ENCODE data around the gene YIPF4.
"Not testable (repeated sequence)": the region's sequence is repeated elsewhere in the genome, so short reads cannot be mapped to it uniquely, and the experiment has no call there.

Gene YIPF4

DNA sequence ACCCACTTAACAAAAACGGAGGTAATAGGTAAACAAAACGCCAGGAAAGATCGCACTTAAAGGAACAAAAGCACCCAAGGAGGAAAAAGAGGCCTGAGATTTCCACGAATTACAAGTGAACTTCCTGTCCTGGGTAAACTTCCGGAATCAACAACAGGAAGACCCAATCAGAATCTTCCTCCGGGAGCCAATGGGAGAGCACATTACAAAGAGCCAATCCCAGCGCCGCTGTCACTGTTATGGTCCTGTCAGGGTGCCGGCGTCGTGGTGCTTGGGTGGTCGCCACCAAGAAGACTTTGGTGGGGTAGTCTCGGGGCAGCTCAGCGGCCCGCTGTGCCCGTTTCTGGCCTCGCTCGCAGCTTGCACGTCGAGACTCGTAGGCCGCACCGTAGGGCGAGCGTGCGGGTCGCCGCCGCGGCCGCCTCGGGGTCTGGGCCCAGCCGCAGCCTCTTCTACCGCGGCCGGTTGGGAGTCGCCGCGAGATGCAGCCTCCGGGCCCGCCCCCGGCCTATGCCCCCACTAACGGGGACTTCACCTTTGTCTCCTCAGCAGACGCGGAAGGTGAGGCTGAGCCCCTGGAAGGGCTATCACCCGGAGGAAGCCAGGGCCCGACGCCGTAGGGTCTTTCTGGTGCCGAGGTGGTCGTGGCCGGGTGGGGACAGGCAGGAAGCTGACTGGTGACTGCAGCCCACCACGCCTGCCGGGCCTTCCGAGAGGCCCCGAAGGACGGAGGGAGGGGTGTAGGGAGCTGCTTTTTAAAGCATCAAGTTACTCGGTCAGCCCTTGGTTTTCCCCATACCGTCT lies at the start of gene YIPF4:
Gene YIPF4 (plus strand): TSS at position 231 of the 804 bp plus-strand sequence. CDS start 252 bp downstream, at position 483.
- DNase-seq = peak; percentile 82

DNA sequence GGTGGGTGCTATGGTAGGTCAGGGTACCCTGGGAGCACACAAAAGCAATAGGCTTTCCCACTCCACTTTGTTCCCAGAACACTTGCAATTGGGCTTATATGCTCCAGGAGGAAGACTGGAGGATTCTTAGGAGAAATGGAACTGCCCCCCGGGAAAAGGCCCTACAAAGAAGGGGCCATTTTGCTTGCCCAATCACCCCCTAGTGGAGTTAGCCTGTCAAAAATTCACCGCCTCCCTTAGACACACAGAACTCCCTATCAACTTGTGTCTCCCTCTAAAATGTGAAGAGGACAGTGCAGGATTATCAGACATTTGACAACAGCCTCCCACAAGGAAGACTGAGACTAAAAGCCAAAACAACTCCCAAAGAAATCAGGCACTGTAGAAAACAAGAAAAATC lies 49.5 kb upstream of the YIPF4 start:
- no peak for DNase-seq

DNA sequence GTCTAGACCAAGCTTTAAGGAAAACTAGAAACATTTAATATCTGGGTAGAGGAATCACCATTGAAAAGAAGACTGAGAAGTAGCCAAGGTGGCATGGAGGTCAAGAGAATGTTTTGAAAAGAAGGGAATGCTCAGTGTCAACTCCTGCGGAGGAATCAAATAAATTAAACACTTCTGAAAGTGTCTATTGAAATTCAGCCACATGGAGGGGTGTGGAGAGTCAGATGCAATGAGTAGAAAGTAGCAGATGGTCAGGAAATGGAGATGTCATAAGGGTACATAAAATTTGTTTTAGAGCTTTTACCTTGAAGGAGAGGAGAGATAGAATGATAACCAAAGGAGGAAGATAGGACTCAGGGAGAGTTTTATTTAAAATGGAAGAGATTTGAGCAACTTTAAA lies 48.1 kb upstream of the YIPF4 start:
- no peak for DNase-seq

DNA sequence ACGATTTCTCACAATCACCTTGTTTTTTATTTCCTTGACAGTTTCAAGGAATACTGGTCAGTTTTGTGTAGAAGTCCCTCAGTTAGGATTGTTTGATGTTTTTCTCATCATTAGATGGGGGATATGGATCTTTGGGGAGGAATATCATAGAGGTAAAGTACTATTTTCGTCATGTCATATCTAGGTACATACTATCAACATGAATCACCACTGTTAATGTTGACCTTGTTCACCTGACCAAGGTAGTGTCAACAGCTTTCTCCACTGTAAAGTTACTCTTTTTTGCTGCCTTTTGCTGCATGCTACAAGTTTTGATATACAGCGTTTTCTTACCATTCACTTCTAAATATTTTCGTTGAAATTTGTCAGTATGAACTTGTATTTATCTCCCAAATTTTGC lies 45.7 kb upstream of the YIPF4 start:
- DNase-seq = no peak

DNA sequence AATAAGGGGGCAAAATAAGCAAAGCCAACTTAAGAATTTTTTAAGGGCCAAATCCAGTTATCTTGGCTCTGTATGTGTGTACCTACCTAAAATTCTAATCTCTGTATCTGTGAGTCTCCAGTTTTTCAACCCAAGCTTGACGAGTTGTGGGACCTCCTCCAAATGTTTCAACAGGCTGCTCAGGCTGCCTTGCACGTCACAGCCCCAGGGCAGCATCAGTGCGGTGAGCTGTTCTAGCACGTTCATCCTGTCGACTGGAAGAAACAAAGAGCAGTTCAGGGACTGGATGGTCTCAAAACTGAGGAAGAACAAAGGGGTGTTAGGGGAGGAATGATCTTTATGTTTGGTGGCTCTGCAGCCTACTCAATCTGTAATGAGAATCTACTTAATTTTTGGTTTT lies 42.4 kb upstream of the YIPF4 start:
- DNase-seq = no peak

DNA sequence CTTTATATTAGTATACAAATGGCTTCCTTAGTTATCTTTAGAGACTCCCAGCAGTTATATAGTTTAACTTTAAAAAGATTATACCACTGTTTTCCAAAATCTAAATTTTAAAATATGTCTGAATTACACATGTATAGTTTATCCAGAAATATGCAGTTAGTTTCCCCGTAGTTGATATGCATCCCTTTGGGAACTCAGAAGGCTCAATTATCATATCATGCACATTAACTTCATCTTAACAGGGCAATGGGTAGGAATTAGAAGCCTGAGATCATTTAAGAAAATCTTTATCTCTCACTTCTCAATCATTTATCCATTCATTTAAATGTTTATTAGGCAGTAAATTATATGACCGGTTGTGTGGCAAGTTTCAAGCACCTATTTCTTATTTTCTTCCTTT lies 40.2 kb upstream of the YIPF4 start:
- no peak for DNase-seq

DNA sequence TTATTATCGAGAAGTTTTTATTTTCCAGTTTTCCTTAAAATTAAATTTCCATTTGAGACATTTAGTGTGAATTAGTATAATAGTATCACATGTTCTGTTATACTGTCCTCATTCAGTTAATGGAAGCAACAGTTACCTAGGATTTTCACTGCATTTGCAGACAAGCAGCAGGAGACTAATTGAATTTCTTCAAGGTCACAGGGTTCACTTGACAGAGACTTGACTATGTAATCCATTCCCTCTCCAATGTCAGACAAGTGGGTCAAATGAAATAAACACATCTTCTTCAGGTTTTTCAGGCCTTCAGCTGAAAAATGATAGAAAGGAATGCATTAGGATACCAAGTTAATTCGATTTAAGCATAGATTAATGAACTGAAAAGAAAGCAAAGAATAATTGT lies 39.7 kb upstream of the YIPF4 start:
- DNase-seq = no peak

DNA sequence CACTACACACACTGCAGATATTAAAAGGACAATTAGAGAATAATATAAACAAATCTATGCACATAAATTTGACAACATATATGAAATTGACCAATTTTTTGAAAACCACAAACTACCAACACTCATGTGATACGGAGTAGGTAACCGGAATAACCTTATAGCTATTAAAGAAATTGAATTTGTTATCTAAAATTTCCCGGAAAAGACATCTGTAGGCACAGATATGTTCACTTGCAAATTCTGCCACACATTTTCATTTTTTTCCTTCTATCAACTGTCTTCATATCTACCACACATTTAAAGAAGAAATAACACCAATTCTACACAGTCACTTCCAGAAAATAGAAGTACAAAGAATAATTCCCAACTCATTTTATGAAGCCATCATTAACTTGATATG lies 35.4 kb upstream of the YIPF4 start:
- DNase-seq = no peak

DNA sequence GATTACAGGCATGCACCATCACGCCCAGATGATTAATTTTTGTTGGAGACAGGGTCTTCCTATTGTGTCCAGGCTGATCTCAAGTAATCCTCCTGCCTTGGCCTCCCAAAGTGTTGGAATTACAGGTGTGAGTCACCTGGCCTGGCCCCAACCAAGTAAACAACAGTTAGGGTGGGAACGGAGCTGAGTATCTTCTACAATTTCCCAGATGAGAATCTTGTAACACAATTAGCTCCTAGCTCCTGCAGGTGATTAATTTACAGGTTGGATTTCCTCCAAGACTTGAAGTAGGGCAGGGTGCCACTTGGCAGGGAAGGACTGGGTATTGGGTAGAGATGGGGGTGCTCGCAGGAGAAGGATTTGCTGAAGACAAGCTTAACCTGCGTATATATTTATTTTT lies 30.8 kb upstream of the YIPF4 start:
- DNase-seq = no peak

DNA sequence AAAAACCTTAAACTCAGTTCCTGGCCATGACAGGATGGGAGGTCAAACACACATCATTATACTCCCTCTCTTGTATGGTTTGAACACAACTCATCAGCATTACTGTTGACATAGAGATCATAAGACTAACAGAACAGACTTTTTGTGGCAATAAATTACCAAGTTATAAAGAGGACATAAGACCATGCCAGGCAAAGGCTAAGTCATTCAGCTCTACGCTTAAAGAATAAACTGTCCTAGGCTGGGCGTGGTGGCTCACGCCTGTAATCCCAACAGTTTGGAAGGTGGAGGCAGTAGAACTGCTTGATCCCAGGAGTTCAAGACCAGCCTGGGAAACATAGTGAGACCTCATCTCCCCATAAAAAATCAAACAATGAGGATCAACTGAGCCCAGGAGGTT lies 29.4 kb upstream of the YIPF4 start:
- DNase-seq = no peak

DNA sequence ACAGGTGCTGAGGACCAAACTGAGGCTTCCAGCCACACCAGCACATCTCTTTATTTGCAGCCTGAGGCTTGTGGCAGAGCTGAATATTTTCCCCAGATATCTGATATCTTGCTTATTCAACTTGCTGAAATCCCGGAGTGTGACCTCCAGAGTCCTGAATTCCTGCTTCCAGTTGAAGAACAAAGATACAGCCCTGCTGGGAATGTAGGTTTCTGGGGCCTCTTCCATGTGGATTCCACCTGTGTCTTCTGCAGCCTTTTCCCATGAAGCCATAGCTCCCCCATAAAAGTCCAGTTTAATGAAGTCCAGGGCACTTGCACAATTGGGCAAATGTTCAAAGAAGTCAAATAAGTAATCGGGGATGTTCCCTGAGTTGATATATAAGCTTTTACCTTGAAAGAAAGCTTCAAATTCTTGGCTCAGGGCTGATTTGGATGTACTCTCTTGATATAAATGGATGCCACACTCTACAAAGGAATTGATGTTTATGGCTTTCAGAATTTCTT lies 27.9 kb upstream of the YIPF4 start:
- no peak for DNase-seq

DNA sequence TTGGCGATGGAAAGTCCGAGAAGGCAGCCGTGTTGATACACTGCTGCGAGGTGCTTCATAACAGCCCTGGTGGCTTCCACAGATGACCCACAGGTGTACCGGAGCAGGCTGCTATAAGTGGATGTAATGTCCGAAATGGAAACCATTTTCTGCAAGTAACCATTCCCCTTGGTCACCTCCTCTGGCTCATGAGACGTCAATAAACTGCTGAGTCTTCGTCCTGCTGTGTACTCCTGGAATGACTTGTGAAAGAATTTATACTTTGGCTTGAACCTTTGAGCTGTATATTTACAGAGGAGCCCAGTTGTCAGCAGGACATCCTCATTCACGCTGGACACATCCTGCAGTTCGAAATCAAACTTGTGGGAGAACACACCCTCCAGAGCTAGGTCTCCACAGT lies 27.4 kb upstream of the YIPF4 start:
- no peak for DNase-seq

DNA sequence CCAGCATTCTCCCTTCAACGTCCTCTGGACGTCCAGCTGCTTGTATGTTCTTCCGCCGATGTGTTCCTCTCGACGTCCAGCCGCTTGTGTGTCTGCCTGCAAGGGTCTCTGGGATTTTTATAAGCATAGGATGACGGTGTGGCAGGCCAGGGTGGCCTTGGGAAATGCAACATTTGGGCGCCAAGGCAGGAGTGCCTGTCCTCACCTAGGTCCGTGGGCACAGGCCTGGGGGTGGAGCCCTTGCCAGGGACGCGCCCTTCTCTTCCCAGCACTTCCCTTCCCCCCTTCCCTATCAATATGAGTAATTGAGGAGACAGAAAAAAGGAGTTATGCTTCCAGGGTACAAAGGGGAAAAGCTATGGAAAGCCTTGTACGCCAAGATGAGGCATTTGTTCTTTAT lies 19.5 kb upstream of the YIPF4 start:
- no peak for DNase-seq

DNA sequence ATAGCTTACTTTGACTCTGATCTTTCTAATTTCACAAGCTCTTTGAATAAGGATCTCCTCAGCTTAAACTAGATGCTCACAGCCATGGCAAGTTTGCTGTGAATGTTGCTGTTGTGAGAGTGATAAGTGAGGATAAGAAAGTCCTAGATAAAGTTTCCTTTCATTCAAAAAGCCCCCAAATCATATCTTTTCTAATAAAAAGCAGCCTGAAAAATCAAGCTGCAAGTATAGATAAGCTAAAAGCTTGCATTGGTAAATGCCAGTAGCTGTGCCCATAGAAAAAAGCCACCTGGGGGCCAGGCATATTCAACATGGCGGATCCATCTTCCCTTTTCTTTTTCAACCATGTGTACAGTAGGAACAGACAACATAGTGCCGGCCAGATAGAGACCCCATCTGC lies 17.3 kb upstream of the YIPF4 start:
- no peak for DNase-seq

DNA sequence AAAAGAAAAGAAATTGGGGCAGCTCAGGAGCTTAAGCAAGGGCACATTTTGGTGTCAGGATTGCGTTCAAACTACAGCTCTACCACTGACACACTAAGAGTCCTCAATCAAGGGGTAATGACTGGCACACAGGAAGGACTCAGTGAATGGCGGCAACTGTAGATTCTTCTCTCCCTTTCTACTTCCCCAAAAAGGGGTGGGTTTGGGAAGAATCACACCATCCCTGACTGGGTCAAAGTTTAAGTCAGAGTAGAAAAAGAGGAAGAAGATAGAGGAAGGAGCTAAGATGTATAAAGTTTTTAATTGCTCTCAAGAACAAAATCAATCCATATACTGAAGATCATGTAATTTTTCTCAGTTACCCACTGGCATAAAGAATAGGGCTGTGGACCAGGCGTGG lies 15.6 kb upstream of the YIPF4 start:
- DNase-seq = no peak

DNA sequence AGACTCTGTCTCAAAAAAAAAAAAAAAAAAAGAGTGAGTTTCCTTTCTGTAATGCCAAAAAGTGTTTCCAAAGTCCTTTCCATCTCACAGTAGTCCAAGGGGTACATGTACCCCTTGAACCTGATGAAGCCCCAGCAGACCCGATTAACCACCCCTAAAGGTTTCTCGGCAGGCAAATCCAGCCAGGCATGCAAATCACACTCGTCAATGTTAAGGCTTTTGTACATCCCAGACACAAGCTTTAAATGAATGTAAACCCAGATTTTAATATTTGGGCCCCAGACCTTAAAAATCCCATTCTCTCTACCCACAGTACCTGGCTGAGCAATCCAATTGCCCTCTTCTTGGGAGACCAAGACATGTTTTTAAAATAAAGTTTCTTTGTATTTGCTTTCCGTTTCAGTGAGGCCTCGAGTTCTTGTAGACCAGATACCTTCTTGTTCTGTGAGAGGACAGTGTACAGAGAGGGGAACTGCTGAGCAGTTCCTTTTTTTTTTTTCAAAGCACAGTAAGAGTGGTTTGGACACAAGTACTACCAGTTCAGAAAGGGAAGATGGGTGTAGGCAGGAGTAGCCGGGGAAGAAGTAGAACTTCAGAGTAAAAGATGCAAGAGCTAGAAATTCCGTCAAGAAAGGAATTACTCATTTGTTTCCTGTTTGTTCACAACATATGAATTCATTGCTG lies 13.1 kb upstream of the YIPF4 start, which contains the start of gene NLRC4:
Gene NLRC4 (minus strand): TSS at position 465 of the 684 bp plus-strand sequence. CDS start 8,111 bp downstream, outside the sequence.
- DNase-seq = no peak

DNA sequence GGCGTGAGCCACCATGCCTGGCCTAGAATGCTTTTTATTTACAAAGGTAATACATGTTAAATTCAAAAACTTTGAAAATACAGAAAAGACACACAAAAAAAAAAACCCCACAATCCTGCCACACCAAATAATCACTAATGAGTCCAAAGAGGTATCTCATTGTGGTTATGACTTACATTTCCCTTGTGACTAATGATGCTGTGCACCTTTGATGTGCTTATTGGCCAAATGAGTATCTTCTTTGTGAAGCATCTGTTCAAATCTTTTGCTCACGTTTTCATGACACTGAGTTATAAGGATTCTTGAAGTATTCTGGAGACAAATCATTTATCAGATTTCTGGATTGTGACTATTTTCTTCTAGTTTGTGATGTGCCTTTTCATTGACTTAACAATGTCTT lies 6.6 kb upstream of the YIPF4 start:
- DNase-seq = no peak

DNA sequence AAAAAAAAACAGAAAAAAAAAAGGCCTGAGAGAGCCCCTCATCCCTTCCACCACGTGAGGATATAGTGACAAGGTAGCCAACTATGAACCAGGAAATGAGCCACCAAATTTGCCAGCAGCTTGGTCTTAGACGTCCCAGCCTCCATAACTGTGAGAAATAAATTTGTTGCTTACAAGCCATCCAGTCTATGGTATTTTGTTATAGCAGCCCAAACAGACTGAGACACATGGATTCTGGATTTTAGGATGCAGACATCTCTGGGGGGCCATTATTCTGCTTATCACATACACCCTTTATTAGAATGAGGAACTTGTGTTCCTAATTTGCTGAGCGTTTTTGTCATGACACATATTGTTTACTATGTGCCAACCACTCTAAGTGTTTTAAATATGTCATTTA lies 5.4 kb upstream of the YIPF4 start:
- DNase-seq = no peak

DNA sequence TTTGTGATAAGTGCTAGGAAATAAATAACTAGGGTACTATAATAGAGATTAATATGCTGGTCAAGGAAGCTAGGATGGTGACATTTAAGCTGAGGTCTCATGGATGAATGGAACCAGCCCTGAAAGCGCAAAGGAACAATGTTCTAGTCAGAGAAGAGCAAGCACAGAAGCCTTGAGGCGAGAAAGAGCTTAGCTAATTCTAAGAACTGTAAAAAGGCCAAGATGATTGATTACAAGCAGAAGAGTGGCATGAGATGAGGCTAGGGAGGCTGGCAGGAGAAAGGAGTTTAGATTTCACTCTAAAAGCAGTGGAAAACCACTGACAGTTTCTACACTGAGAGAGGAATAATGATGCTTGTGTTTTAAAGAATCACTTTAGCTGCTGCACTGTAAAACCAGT lies 3.4 kb upstream of the YIPF4 start:
- DNase-seq = no peak

DNA sequence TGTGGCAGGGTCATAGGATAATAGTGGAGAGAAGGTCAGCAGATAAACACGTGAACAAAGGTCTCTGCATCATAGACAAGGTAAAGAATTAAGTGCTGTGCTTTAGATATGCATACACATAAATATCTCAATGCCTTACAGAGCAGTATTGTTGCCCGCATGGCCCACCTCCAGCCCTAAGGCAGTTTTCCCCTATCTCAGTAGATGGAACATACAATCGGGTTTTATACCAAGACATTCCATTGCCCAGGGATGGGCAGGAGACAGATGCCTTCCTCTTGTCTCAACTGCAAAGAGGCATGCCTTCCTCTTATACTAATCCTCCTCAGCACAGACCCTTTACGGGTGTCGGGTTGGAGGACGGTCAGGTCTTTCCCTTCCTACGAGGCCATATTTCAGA lies 1.9 kb upstream of the YIPF4 start:
- DNase-seq = not testable (repeated sequence)

DNA sequence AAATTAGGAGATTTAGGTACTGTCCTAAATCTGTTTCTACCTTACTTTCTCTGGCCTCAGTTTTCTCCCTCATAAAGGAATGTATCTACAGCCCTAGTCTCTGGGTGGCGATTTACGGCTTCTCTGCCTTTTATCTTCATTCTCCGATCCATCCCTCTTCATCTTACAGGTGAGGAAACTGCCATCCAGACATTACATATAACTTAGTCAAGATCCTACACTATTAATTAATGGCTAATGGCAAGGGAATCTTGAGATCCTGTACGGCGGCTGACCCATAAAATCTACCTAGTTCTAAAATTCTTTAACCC lies 386 bp upstream of the YIPF4 start:
- DNase-seq = no peak

DNA sequence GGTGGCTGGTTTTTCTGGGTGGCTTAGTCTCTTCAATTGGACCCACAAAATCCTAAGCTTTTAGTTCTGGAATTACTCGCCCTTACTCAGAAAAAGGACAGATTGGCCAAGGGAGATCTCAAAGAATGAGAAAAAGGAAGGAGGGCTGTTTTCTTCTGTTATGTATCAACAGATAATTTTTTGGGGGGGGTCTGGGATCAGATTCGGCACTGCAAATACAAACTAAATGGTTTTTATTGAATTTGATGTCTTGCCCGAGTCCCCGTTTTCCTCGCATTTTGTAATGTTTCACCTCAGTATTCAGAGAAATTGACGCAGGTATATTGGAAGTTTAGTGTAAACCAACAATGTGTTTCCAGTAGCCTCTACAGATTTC lies 762 bp downstream of the YIPF4 start:
- DNase-seq = no peak

DNA sequence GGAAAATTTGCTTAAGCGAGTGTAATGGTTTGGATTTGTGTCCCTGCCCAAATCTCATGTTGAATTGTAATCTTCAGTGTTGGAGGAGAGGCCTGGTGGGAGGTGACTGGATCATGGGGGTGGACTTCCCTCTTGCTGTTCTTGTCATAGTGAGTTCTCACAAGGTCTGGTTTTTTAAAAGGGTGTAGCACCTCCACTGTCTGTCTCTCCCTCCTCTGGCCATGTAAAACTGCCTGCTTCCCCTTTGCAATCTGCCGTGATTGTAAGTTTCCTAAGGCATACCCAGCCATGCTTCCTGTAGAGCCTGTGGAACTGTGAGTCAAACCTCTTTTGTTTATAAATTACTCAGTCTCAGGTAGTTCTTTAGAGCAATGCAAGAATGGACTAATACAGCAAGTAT lies 6.6 kb downstream of the YIPF4 start:
- DNase-seq = no peak

DNA sequence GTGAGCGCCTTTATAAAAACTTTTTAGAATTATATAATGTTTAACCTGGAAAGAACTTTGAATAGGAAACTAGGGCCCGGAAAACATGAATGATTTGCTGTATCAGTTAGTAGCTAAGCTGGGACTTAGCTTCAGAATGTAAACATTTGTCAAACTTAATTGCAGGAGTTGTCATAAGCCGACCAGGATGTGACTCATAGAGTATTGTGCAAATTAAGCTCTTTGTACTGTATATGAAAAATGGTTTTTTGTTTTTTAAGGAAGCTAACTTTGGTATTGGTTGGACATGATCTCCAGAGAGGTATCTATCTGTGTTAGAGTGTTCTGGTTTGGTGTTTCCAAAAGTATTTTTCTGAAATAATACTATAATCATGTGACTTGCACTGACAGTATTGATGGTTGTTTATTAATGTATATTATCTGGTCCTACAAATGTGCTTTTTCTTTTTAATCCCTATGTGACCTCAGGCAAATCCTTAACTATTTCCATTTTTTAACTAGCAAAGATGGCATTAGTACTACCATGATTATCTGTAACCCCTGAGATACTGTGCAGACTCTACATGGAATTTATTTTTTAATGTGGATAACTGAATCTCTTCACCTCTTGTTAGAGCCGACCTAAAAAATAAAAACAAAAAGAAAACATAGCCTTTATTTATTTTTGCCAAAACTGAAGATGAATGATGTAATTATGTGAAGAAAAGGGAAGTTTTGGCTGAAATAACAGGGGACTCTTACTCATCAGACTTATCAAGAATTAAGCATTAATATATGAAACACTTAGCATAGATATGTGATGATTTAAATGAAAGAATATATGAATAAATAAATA lies 11.7 kb downstream of the YIPF4 start:
- DNase-seq = no peak

Data from activated effector memory CD4-positive, alpha-beta T cell treated with Interleukin-2 at 50 U/mL for 16 hours (primary cell).